Measurements from ENCODE around the gene TRIM37.

DNA sequence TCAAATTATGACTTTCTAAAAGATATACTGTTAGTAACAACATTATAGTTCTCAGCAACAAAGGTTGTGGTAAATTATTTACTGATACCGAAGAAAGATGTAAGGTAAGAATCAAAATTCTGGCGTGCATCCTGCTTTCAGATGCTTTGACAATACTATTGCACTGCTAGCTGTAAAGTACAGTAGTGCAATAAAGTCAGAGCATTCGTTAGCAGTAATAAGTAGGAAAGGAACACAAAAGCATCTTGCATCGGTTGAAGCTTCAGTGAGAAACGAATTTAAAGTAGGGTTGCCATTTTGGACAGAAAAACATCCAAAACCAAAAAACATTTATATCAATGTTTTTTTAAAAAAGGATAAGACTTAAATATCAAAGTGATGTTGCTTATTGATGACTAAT lies 44.3 kb upstream of the TRIM37 start:
- TF ChIP-seq, protein P1, sequence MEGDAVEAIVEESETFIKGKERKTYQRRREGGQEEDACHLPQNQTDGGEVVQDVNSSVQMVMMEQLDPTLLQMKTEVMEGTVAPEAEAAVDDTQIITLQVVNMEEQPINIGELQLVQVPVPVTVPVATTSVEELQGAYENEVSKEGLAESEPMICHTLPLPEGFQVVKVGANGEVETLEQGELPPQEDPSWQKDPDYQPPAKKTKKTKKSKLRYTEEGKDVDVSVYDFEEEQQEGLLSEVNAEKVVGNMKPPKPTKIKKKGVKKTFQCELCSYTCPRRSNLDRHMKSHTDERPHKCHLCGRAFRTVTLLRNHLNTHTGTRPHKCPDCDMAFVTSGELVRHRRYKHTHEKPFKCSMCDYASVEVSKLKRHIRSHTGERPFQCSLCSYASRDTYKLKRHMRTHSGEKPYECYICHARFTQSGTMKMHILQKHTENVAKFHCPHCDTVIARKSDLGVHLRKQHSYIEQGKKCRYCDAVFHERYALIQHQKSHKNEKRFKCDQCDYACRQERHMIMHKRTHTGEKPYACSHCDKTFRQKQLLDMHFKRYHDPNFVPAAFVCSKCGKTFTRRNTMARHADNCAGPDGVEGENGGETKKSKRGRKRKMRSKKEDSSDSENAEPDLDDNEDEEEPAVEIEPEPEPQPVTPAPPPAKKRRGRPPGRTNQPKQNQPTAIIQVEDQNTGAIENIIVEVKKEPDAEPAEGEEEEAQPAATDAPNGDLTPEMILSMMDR (IDR thresholded peaks at IDR 0.05 in 8 of 11, conservative IDR thresholded peaks at IDR 0.05 in 3 of 11): no peak
- no peak for TF ChIP-seq POLR2AphosphoS5 (IDR thresholded peaks at IDR 0.05)

Data from spleen (tissue), 7 donors.